Transverse colon (tissue), 4 donors: ENCODE results near the gene HPS3. TPM values are rescaled to one million over a fixed set of nuclear protein-coding genes. Genes with fewer than 3 reads are reported as not detected.

ENCODE experiments used
- DNase-seq: peaks from one replicate; pipeline ENCODE4 v3.0.0-alpha.2; 2019
- H3K27ac ChIP-seq, 4 donors: fragments of 200-600 bp; sonication (generic); 2 replicates each; pipeline ENCODE4 v1.5.1; 2016 to 2018; ENCODE audit warnings: inconsistent platforms in 4 of 4
- H3K27me3 ChIP-seq: fragments of 200-600 bp; sonication (generic); 2 replicates; pipeline ENCODE4 v1.5.1; 2017; ENCODE audit warnings: inconsistent platforms
- H3K36me3 ChIP-seq, 4 donors: fragments of 200-600 bp; sonication (generic); 2 replicates each; pipeline ENCODE4 v1.5.1; 2017 to 2019; ENCODE audit warnings: inconsistent platforms in 4 of 4
- H3K4me1 ChIP-seq, 4 donors: fragments of 200-600 bp; sonication (generic); 2 replicates each; pipeline ENCODE4 v1.5.1; 2017 to 2020; ENCODE audit warnings: inconsistent platforms in 4 of 4
- H3K4me3 ChIP-seq, 4 donors: fragments of 200-600 bp; sonication (generic); 1 replicate in 1 of 4; 2 replicates in 3 of 4; pipeline versions ENCODE4 v1.5.1 to v1.6.1; 2017 to 2019; ENCODE audit warnings: inconsistent platforms in 4 of 4
- H3K9me3 ChIP-seq, 2 donors: fragments of 200-600 bp; sonication (generic); 2 replicates each; pipeline ENCODE4 v1.5.1; 2017 to 2019; ENCODE audit warnings: inconsistent platforms in 2 of 2
- CTCF ChIP-seq, 5 experiments: fragments of 200-600 bp in 3 of 5; fragments of 450-650 bp in 2 of 5; sonication (generic) in 3 of 5; IDR thresholded peaks; 1 replicate in 2 of 5; 2 replicates in 3 of 5; pipeline ENCODE4 v1.5.1; 2016 to 2017; ENCODE audit warnings: antibody characterized with exemption in 5 of 5, inconsistent platforms in 3 of 5, mild to moderate bottlenecking in 2 of 5, moderate library complexity in 1 of 5
- EP300 ChIP-seq: sonication (generic); formaldehyde crosslinking; IDR thresholded peaks from one replicate; pipeline ENCODE4 v1.6.1; 2017; ENCODE audit warnings: antibody characterized with exemption, low read depth
- POLR2A ChIP-seq: fragments of 450-650 bp; IDR thresholded peaks from one replicate; pipeline ENCODE4 v1.6.1; 2016; ENCODE audit warnings: antibody characterized with exemption, mild to moderate bottlenecking, moderate library complexity
- POLR2AphosphoS5 ChIP-seq, 3 donors: sonication (generic); formaldehyde crosslinking; IDR thresholded peaks; one replicate each; pipeline ENCODE4 v1.6.1; 2016; ENCODE audit warnings: antibody characterized with exemption in 3 of 3
- WGBS, 2 donors: methylation state at CpG; one replicate each; pipeline ENCODE4 v1.1.5; 2018; ENCODE audit warnings: low coverage in 1 of 2; 5-methylcytosine and 5-hydroxymethylcytosine counted together
- in situ Hi-C, 4 donors: fragments of 200-750 bp; cut with MboI; loops; one replicate each; pipeline versions ENCODE4 v1.15.0 to v1.15.1; 2017; ENCODE audit warnings: low sequenced_read_pairs in 3 of 4, low pct_ligation_motif_present in 1 of 4, low pct_unique_long_range_greater_than_20kb in 1 of 4
- intact Hi-C: fragments of 100-400 bp; cut with DNase I; formaldehyde crosslinking; loops from one replicate; pipeline ENCODE4 v1.15.1; 2023; ENCODE audit warnings: low total_unique reads
- total RNA-seq, 4 donors: library from RNA; depleted of rRNA; stranded (reverse); fragments of >200 nt; gene quantifications; one replicate each; pipeline ENCODE4 v1.1.0, GENCODE V29; 2016

HPS3 gene
- total RNA-seq, 4 donors from 2014 or later: 10.0 to 20.2 (median 17.9) TPM

GRCh38 chr3:149122721-149123578, 6.5 kb upstream of the HPS3 start:
- in situ Hi-C loops: loop anchor here (5.0 to 25.0 kb wide), 4 partner anchors 152 to 364 kb away; no protein-coding TSS in a partner anchor
- H3K4me1 ChIP-seq: peaks cover 0 to 3% (median 0%) of the 10 kb centered on the region in 4 donors

GRCh38 chr3:149128821-149129220, 617 bp upstream of the HPS3 start:
- intact Hi-C loops (no loop called here), in situ Hi-C loops (loop anchor here in 1 of 4 donors (10.0 kb wide), 1 partner anchor 146 kb away; no protein-coding TSS in a partner anchor)
- Histone ChIP-seq H3K4me3 (peak overlapping the region; percentile 91 to 93 (median 91)), H3K27ac (peak overlapping the region; percentile 91 to 96 (median 94)), H3K9me3 (no peaks in the 10 kb centered on the region), H3K4me1 (peaks cover 5 to 32% (median 17%) of the 10 kb centered on the region in 4 donors), H3K36me3 (no peaks in the 10 kb centered on the region), H3K27me3 (no peaks in the 10 kb centered on the region)
- WGBS, 2 donors: 10 to 14% methylated on average over 2 to 4 of the region's 4 CpGs
- no peak for DNase-seq
- no peak for TF ChIP-seq EP300
- TF ChIP-seq POLR2AphosphoS5 (IDR thresholded peaks at IDR 0.05): no peak
- TF ChIP-seq CTCF (IDR thresholded peaks at IDR 0.05): no peak
- TF ChIP-seq POLR2A: no peak

More at GRCh38 chr3:149122721-149123578, 6.5 kb upstream of the HPS3 start:
- Histone ChIP-seq H3K9me3 (no peaks in the 10 kb centered on the region), H3K36me3 (no peaks in the 10 kb centered on the region), H3K27me3 (no peaks in the 10 kb centered on the region), H3K4me3 (no peak overlapping the region), H3K27ac (no peak overlapping the region)
- WGBS, 2 donors: 82% methylated on average over 4 of the region's 4 CpGs
- intact Hi-C loops: no loop called here
- no peak for DNase-seq
- no peak for TF ChIP-seq POLR2A
- no peak for TF ChIP-seq POLR2AphosphoS5 (IDR thresholded peaks at IDR 0.05)
- TF ChIP-seq CTCF (IDR thresholded peaks at IDR 0.05): no peak
- TF ChIP-seq EP300: no peak

- intact Hi-C loops: no loop called here
- H3K27ac ChIP-seq: peak overlapping the region in 3 of 4 donors; percentile 15 to 95 (median 36)
- H3K4me3 ChIP-seq: peak overlapping the region in 1 of 4 donors; percentile 7
- in situ Hi-C loops: no loop called here
- peaks cover 5 to 46% (median 17%) of the 10 kb centered on the region in 4 donors for H3K4me1 ChIP-seq
- TF ChIP-seq CTCF (IDR thresholded peaks at IDR 0.05): no peak
- TF ChIP-seq POLR2A: no peak
- TF ChIP-seq EP300: no peak
- TF ChIP-seq POLR2AphosphoS5 (IDR thresholded peaks at IDR 0.05): no peak
- no peaks in the 10 kb centered on the region for H3K36me3 ChIP-seq
- WGBS, 2 donors: 44 to 60% methylated on average over 1 to 4 of the region's 4 CpGs
- no peaks in the 10 kb centered on the region for H3K9me3 ChIP-seq
- DNase-seq: no peak
- no peaks in the 10 kb centered on the region for H3K27me3 ChIP-seq
Measured at GRCh38 chr3:149131589-149131988, 2.2 kb downstream of the HPS3 start.

DNA sequence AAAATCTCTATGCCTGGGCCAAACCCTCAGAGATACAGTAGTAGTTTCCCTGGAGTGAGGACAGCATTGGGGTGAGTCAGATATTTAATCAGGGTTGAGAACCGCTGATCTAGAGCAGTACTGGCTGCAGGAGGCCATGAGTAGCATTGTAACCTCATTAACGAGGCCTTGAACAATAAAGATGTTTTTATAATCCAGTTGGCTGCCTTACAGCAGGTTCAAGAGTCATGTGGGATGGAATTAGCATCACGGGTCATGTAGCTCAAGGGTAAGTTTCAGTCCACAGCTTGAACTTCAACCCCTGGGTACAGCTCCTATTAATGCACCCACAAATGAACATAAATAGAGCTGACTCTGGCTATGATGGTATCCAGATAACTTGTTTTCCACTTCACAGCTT, 5.1 kb downstream of the HPS3 start:
- in situ Hi-C loops (no loop called here), intact Hi-C loops (no loop called here)
- H3K4me3 ChIP-seq: no peak overlapping the region
- no peak overlapping the region for H3K27ac ChIP-seq
- TF ChIP-seq EP300: no peak
- no peak for TF ChIP-seq CTCF (IDR thresholded peaks at IDR 0.05)
- no peak for TF ChIP-seq POLR2AphosphoS5 (IDR thresholded peaks at IDR 0.05)
- no peak for TF ChIP-seq POLR2A
- DNase-seq: no peak
- no peaks in the 10 kb centered on the region for H3K9me3 ChIP-seq
- no peaks in the 10 kb centered on the region for H3K36me3 ChIP-seq
- WGBS, 2 donors: 43 to 61% methylated on average over 2 to 3 of the region's 3 CpGs
- no peaks in the 10 kb centered on the region for H3K27me3 ChIP-seq
- peaks cover 5 to 36% (median 12%) of the 10 kb centered on the region in 4 donors for H3K4me1 ChIP-seq
